ENCODE data around the gene APEH. TPM values are rescaled to one million over a fixed set of nuclear protein-coding genes. Genes with fewer than 3 reads are reported as not detected.

The APEH gene
- total and polyA plus RNA-seq, 2 experiments from 2014 or later: 170 to 264 TPM

GRCh38 chr3:49671291-49672288 is 2.6 kb upstream of the APEH start:
- H3K27ac Mint-ChIP-seq: peak overlapping the region; percentile 36; the same call in 1 of the 2 replicates
- peak overlapping the region; percentile 69 for H3K27ac ChIP-seq (ENCODE audit: low read depth)

More at GRCh38 chr3:49671291-49672288, 2.6 kb upstream of the APEH start:
- Histone ChIP-seq H3K4me1 (ENCODE audit: insufficient read depth) (peaks cover 15% of the 10 kb centered on the region), H4K20me1 (replicated peaks; ENCODE audit: insufficient read depth) (peaks cover 14% of the 10 kb centered on the region; the same call in 1 of the 2 replicates), H3K27me3 (ENCODE audit: insufficient read depth) (no peaks in the 10 kb centered on the region), H3F3A (replicated peaks; ENCODE audit: low read depth) (no peaks in the 10 kb centered on the region), H3K4me3 (no peak overlapping the region), H3K9me2 (ENCODE audit: insufficient read depth) (no peaks in the 10 kb centered on the region), H3K4me2 (no peak overlapping the region), H3K79me2 (replicated peaks; ENCODE audit: insufficient read depth) (peaks cover 11% of the 10 kb centered on the region), H2AFZ (no peak overlapping the region), H3K36me3 (ENCODE audit: insufficient read depth) (no peaks in the 10 kb centered on the region)
- DNase-seq (ENCODE audit: low spot score) (peak; percentile 94), ATAC-seq (peak; percentile 36)
- Mint-ChIP-seq H3K36me3 (ENCODE audit: low read depth) (peaks cover 15% of the 10 kb centered on the region), H3K4me1 (peaks cover 37% of the 10 kb centered on the region), H3K4me3 (peak overlapping the region; percentile 48), H3K9me3 (no peaks in the 10 kb centered on the region), H3K27me3 (ENCODE audit: insufficient read depth, low read depth, poor library complexity) (peaks cover 11% of the 10 kb centered on the region)
- TF ChIP-seq CREB1 (CRISPR knock-in tag; IDR thresholded peaks at IDR 0.05; ENCODE audit: low read depth) (no peak), ZNF462 (CRISPR knock-in tag; IDR thresholded peaks at IDR 0.05) (0 out of 2 replicates have a peak, but pooled peaks have one; percentile 33), CTCF (conservative IDR thresholded peaks at IDR 0.05; ENCODE audit: low read depth in 2 of 2) (peak; percentile 76 to 96), POLR2AphosphoS5 (IDR thresholded peaks at IDR 0.05; ENCODE audit: low read depth) (peak; percentile 34; the same call in 1 of the 2 replicates)

All from GM23338 (cell line).